Trophoblast cell (in vitro differentiated cells and primary cell): ENCODE results near the gene OR1E1. TPM values are rescaled to one million over a fixed set of nuclear protein-coding genes. Genes with fewer than 3 reads are reported as not detected.

Experiments used
- DNase-seq, 2 donors: peaks; one replicate each; pipeline ENCODE4 v3.0.0-alpha.2; 2016
- H2AFZ ChIP-seq: 2 replicates; pipeline ENCODE4 v1.6.1; 2013; ENCODE audit warnings: low read length, moderate library complexity, mild to moderate bottlenecking; ENCODE audit not compliant: insufficient read depth, poor library complexity
- H2AK5ac ChIP-seq: 2 replicates; pipeline ENCODE4 v1.6.1; 2013; ENCODE audit warnings: mild to moderate bottlenecking, low read length
- H2BK120ac ChIP-seq: 2 replicates; pipeline ENCODE4 v1.6.1; 2013; ENCODE audit warnings: low read length, mild to moderate bottlenecking, moderate library complexity; ENCODE audit not compliant: insufficient read depth, poor library complexity
- H2BK12ac ChIP-seq: 2 replicates; pipeline ENCODE4 v1.6.1; 2013; ENCODE audit warnings: mild to moderate bottlenecking, low read length, moderate library complexity
- H2BK5ac ChIP-seq: 2 replicates; pipeline ENCODE4 v1.6.1; 2013; ENCODE audit warnings: low read length, low read depth, moderate library complexity, mild to moderate bottlenecking; ENCODE audit not compliant: poor library complexity
- H3K14ac ChIP-seq: 2 replicates; pipeline ENCODE4 v1.6.1; 2013; ENCODE audit warnings: mild to moderate bottlenecking, low read length
- H3K18ac ChIP-seq: 2 replicates; pipeline ENCODE4 v1.6.1; 2013; ENCODE audit warnings: mild to moderate bottlenecking, low read length
- H3K23ac ChIP-seq: 2 replicates; pipeline ENCODE4 v1.6.1; 2013; ENCODE audit warnings: low read length
- H3K27ac ChIP-seq: 2 replicates; pipeline ENCODE4 v1.5.1; 2013; ENCODE audit warnings: low read depth, mild to moderate bottlenecking, inconsistent platforms, low read length, moderate library complexity
- H3K27me3 ChIP-seq: 2 replicates; pipeline ENCODE4 v1.6.1; 2013; ENCODE audit warnings: inconsistent platforms, mild to moderate bottlenecking, low read length, moderate library complexity; ENCODE audit not compliant: insufficient read depth
- H3K36me3 ChIP-seq, 2 experiments: 1 replicate in 1 of 2; 2 replicates in 1 of 2; pipeline ENCODE4 v1.6.1; 2013; ENCODE audit warnings: low read length in 2 of 2, mild to moderate bottlenecking in 2 of 2, moderate library complexity in 1 of 2; ENCODE audit not compliant: insufficient read depth in 2 of 2, control insufficient read depth in 1 of 2
- H3K4ac ChIP-seq: 2 replicates; pipeline ENCODE4 v1.6.1; 2013; ENCODE audit warnings: low read depth, mild to moderate bottlenecking, low read length, moderate library complexity
- H3K4me1 ChIP-seq, 2 experiments: 1 replicate in 1 of 2; 2 replicates in 1 of 2; pipeline ENCODE4 v1.6.1; 2013; ENCODE audit warnings: low read length in 2 of 2, mild to moderate bottlenecking in 2 of 2, moderate library complexity in 1 of 2; ENCODE audit not compliant: insufficient read depth in 2 of 2, control insufficient read depth in 1 of 2
- H3K4me2 ChIP-seq: 2 replicates; pipeline ENCODE4 v1.6.1; 2013; ENCODE audit warnings: inconsistent platforms, mild to moderate bottlenecking, low read length, moderate library complexity
- H3K4me3 ChIP-seq: 2 replicates; pipeline ENCODE4 v1.5.1; 2013; ENCODE audit warnings: mild to moderate bottlenecking, low read depth, low read length, inconsistent platforms
- H3K79me1 ChIP-seq: one replicate; pipeline ENCODE4 v1.6.1; 2013; ENCODE audit warnings: low read length
- H3K79me2 ChIP-seq: 2 replicates; pipeline ENCODE4 v1.6.1; 2013; ENCODE audit warnings: low read length, mild to moderate bottlenecking; ENCODE audit not compliant: control insufficient read depth, insufficient read depth, poor library complexity
- H3K9ac ChIP-seq: 2 replicates; pipeline ENCODE4 v1.6.1; 2013; ENCODE audit warnings: mild to moderate bottlenecking, low read length
- H3K9me3 ChIP-seq: 2 replicates; pipeline ENCODE4 v1.6.1; 2013; ENCODE audit warnings: low read depth, mild to moderate bottlenecking, control low read depth, inconsistent platforms, low read length; ENCODE audit not compliant: insufficient read depth
- H4K12ac ChIP-seq: 2 replicates; pipeline ENCODE4 v1.6.1; 2013; ENCODE audit warnings: low read depth, mild to moderate bottlenecking, low read length, moderate library complexity
- H4K8ac ChIP-seq: 2 replicates; pipeline ENCODE4 v1.6.1; 2013; ENCODE audit warnings: low read depth, mild to moderate bottlenecking, low read length, moderate library complexity
- H4K91ac ChIP-seq: one replicate; pipeline ENCODE4 v1.6.1; 2013; ENCODE audit warnings: low read depth, mild to moderate bottlenecking, low read length, moderate library complexity
- WGBS: extraction: QIAGEN DNeasy Blood & Tissue Kit; methylation state at CpG from one replicate; pipeline ENCODE4 v1.1.7; 2013; ENCODE audit warnings: missing lambda C conversion rate; ENCODE audit not compliant: insufficient read length, insufficient coverage; ENCODE audit errors: extremely low coverage; 5-methylcytosine and 5-hydroxymethylcytosine counted together
- polyA plus RNA-seq: library from polyadenylated mRNA; stranded (reverse); fragments of 200-250 nt; gene quantifications from 2 replicates; pipeline ENCODE4 v1.2.3, GENCODE V29; 2013

Gene OR1E1, protein sequence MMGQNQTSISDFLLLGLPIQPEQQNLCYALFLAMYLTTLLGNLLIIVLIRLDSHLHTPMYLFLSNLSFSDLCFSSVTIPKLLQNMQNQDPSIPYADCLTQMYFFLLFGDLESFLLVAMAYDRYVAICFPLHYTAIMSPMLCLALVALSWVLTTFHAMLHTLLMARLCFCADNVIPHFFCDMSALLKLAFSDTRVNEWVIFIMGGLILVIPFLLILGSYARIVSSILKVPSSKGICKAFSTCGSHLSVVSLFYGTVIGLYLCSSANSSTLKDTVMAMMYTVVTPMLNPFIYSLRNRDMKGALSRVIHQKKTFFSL
- polyA plus RNA-seq: not detected in 2 replicates

- no peak within 1 kb of the TSS for H3K18ac ChIP-seq
- H3K79me1 ChIP-seq: no peaks in the 10 kb centered on the region
- no peak within 1 kb of the TSS for H3K27ac ChIP-seq
- H3K23ac ChIP-seq: no peak within 1 kb of the TSS
- no peak within 1 kb of the TSS for H3K9ac ChIP-seq
- H2BK12ac ChIP-seq: no peak within 1 kb of the TSS
- H3K36me3 ChIP-seq: no peaks in the 10 kb centered on the region
- H3K79me2 ChIP-seq: no peaks in the 10 kb centered on the region
- no peak within 1 kb of the TSS for H2BK5ac ChIP-seq
- no peak within 1 kb of the TSS for H2BK120ac ChIP-seq
- H3K4me3 ChIP-seq: no peak within 1 kb of the TSS
- H4K12ac ChIP-seq: no peak within 1 kb of the TSS
- no peak within 1 kb of the TSS for H4K91ac ChIP-seq
- WGBS: no CpG with 5 or more reads among the region's 1 CpG
- no peaks in the 10 kb centered on the region for H3K4me1 ChIP-seq
- H3K4me2 ChIP-seq: no peak within 1 kb of the TSS
- peaks cover 6% of the 10 kb centered on the region for H3K9me3 ChIP-seq
- no peak within 1 kb of the TSS for H3K14ac ChIP-seq
- no peak for DNase-seq
- H2AK5ac ChIP-seq: no peak within 1 kb of the TSS
- no peak within 1 kb of the TSS for H2AFZ ChIP-seq
- H3K4ac ChIP-seq: no peak within 1 kb of the TSS
- H3K27me3 ChIP-seq: no peaks in the 10 kb centered on the region
- no peak within 1 kb of the TSS for H4K8ac ChIP-seq
These were observed at the start of gene OR1E1 for GRCh38 chr17:3398310-3398709. TSS of gene OR1E1 (minus strand) at chr17:3398410. CDS start at chr17:3398410, 0 bp downstream.

GRCh38 chr17:3447625-3448024, 49.4 kb upstream of the OR1E1 start:
- H3K27ac ChIP-seq: no peak overlapping the region
- no peak overlapping the region for H3K14ac ChIP-seq
- H4K8ac ChIP-seq: no peak overlapping the region
- no peak overlapping the region for H2BK120ac ChIP-seq
- H3K9ac ChIP-seq: no peak overlapping the region
- H3K18ac ChIP-seq: no peak overlapping the region
- H4K91ac ChIP-seq: no peak overlapping the region
- no peaks in the 10 kb centered on the region for H3K79me1 ChIP-seq
- WGBS: no CpG with 5 or more reads among the region's 2 CpGs
- H2BK5ac ChIP-seq: no peak overlapping the region
- no peaks in the 10 kb centered on the region for H3K79me2 ChIP-seq
- H2AFZ ChIP-seq: no peak overlapping the region
- no peak for DNase-seq
- H3K9me3 ChIP-seq: no peaks in the 10 kb centered on the region
- no peak overlapping the region for H2BK12ac ChIP-seq
- H3K4me3 ChIP-seq: no peak overlapping the region
- no peak overlapping the region for H3K4ac ChIP-seq
- no peaks in the 10 kb centered on the region for H3K27me3 ChIP-seq
- H4K12ac ChIP-seq: no peak overlapping the region
- H2AK5ac ChIP-seq: no peak overlapping the region
- no peaks in the 10 kb centered on the region for H3K36me3 ChIP-seq
- H3K23ac ChIP-seq: no peak overlapping the region
- H3K4me2 ChIP-seq: no peak overlapping the region
- H3K4me1 ChIP-seq: no peaks in the 10 kb centered on the region

- H3K9ac ChIP-seq: no peak overlapping the region
- no peak overlapping the region for H2BK5ac ChIP-seq
- no peak for DNase-seq
- H3K4me2 ChIP-seq: no peak overlapping the region
- H3K4me1 ChIP-seq: no peaks in the 10 kb centered on the region
- H3K27ac ChIP-seq: no peak overlapping the region
- no peaks in the 10 kb centered on the region for H3K27me3 ChIP-seq
- H3K14ac ChIP-seq: no peak overlapping the region
- no peak overlapping the region for H2AFZ ChIP-seq
- no peaks in the 10 kb centered on the region for H3K79me1 ChIP-seq
- H4K12ac ChIP-seq: no peak overlapping the region
- no peaks in the 10 kb centered on the region for H3K36me3 ChIP-seq
- no peak overlapping the region for H4K8ac ChIP-seq
- no peak overlapping the region for H3K4me3 ChIP-seq
- WGBS: no CpG with 5 or more reads among the region's 2 CpGs
- no peaks in the 10 kb centered on the region for H3K9me3 ChIP-seq
- H3K4ac ChIP-seq: no peak overlapping the region
- no peak overlapping the region for H2BK120ac ChIP-seq
- no peak overlapping the region for H2AK5ac ChIP-seq
- H2BK12ac ChIP-seq: no peak overlapping the region
- no peaks in the 10 kb centered on the region for H3K79me2 ChIP-seq
- no peak overlapping the region for H4K91ac ChIP-seq
- no peak overlapping the region for H3K23ac ChIP-seq
- no peak overlapping the region for H3K18ac ChIP-seq
These were observed 42.2 kb upstream of the OR1E1 start for GRCh38 chr17:3440451-3440850.

GRCh38 chr17:3438368-3438767, 40.2 kb upstream of the OR1E1 start:
- H4K91ac ChIP-seq: no peak overlapping the region
- no peak overlapping the region for H3K14ac ChIP-seq
- H3K27me3 ChIP-seq: no peaks in the 10 kb centered on the region
- no peak overlapping the region for H3K18ac ChIP-seq
- H2AFZ ChIP-seq: no peak overlapping the region
- no peak overlapping the region for H2AK5ac ChIP-seq
- H3K27ac ChIP-seq: no peak overlapping the region
- H3K9me3 ChIP-seq: no peaks in the 10 kb centered on the region
- H3K4ac ChIP-seq: no peak overlapping the region
- H4K8ac ChIP-seq: no peak overlapping the region
- no peak overlapping the region for H3K4me2 ChIP-seq
- H2BK120ac ChIP-seq: no peak overlapping the region
- no peaks in the 10 kb centered on the region for H3K79me2 ChIP-seq
- no peaks in the 10 kb centered on the region for H3K4me1 ChIP-seq
- H3K79me1 ChIP-seq: no peaks in the 10 kb centered on the region
- H3K23ac ChIP-seq: no peak overlapping the region
- H3K9ac ChIP-seq: no peak overlapping the region
- WGBS: no CpG with 5 or more reads among the region's 1 CpG
- no peak overlapping the region for H3K4me3 ChIP-seq
- no peak for DNase-seq
- H2BK12ac ChIP-seq: no peak overlapping the region
- H3K36me3 ChIP-seq: no peaks in the 10 kb centered on the region
- H2BK5ac ChIP-seq: no peak overlapping the region
- H4K12ac ChIP-seq: no peak overlapping the region
